ENCODE data around the gene TEDC1.

GRCh38 chr14:105494606-105494929, 3.5 kb downstream of the TEDC1 start:
- TF ChIP-seq STAT6 (CRISPR knock-in tag; conservative IDR thresholded peaks at IDR 0.05; ENCODE audit: low read depth): no peak
- no peak for TF ChIP-seq CTCF (IDR thresholded peaks at IDR 0.05)
